Tibial nerve (tissue), 4 donors: ENCODE data around the gene SLC37A1. TPM values are rescaled to one million over a fixed set of nuclear protein-coding genes. Genes with fewer than 3 reads are reported as not detected.

Source experiments
- DNase-seq, 2 donors: peaks; one replicate each; pipeline ENCODE4 v3.0.0-alpha.2; 2019; ENCODE audit warnings: low spot score in 2 of 2
- H3K27ac ChIP-seq, 4 donors: fragments of 200-600 bp; sonication (generic) in 3 of 4; one replicate each; pipeline ENCODE4 v1.5.1; 2017 to 2019; ENCODE audit warnings: mild to moderate bottlenecking in 1 of 4
- H3K27me3 ChIP-seq, 2 donors: fragments of 200-600 bp; sonication (generic) in 1 of 2; one replicate each; pipeline versions ENCODE4 v1.5.1 to v1.6.0; 2017 to 2019
- H3K36me3 ChIP-seq, 3 donors: fragments of 200-600 bp; sonication (generic); one replicate each; pipeline ENCODE4 v1.5.1; 2018 to 2019
- H3K4me1 ChIP-seq, 4 donors: fragments of 200-600 bp; sonication (generic) in 3 of 4; one replicate each; pipeline ENCODE4 v1.5.1; 2017 to 2019
- H3K4me3 ChIP-seq, 4 donors: fragments of 200-600 bp; sonication (generic) in 3 of 4; one replicate each; pipeline ENCODE4 v1.5.1; 2017 to 2019; ENCODE audit warnings: mild to moderate bottlenecking in 1 of 4, moderate library complexity in 1 of 4
- H3K9me3 ChIP-seq, 4 donors: fragments of 200-600 bp; sonication (generic) in 3 of 4; one replicate each; pipeline ENCODE4 v1.5.1; 2017 to 2019
- CTCF ChIP-seq, 5 experiments: fragments of 200-600 bp in 3 of 5; fragments of 450-650 bp in 2 of 5; sonication (generic) in 3 of 5; IDR thresholded peaks; one replicate each; pipeline ENCODE4 v1.5.1; 2016 to 2019; ENCODE audit warnings: antibody characterized with exemption in 5 of 5, mild to moderate bottlenecking in 3 of 5, moderate library complexity in 2 of 5
- EP300 ChIP-seq, 2 donors: sonication (generic); formaldehyde crosslinking; IDR thresholded peaks; one replicate each; pipeline ENCODE4 v1.6.1; 2017; ENCODE audit warnings: antibody characterized with exemption in 2 of 2, mild to moderate bottlenecking in 1 of 2
- POLR2A ChIP-seq, 2 donors: fragments of 450-650 bp; IDR thresholded peaks; one replicate each; pipeline ENCODE4 v1.6.1; 2017; ENCODE audit warnings: antibody characterized with exemption in 2 of 2, mild to moderate bottlenecking in 2 of 2, moderate library complexity in 2 of 2
- WGBS, 2 donors: methylation state at CpG; one replicate each; pipeline ENCODE4 v1.1.5; 2018; 5-methylcytosine and 5-hydroxymethylcytosine counted together
- total RNA-seq, 4 donors: library from RNA; depleted of rRNA; stranded (reverse); fragments of >200 nt; gene quantifications; one replicate each; pipeline ENCODE4 v1.1.0, GENCODE V29; 2016

The SLC37A1 gene
- total RNA-seq, 4 donors from 2014 or later: 4.4 to 6.7 (median 5.0) TPM

DNA sequence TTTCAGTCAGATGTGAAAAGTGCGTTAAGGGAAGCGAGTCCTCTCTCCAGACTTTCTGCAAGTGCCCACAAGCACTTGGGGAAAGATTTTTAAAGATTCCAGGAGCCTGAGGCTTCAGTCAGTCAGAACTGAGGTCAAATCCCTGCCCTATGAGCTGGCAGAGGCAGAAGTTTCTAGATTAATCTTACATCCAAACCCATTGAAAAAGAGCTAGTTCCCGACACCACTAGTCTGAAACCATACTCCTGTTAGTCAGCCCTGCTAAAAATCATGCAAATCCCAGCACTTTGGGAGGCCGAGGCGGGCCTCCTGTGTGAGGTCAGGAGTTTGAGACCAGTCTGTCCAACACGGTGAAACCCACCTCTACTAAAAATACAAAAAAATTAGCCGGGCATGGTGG is 38.6 kb upstream of the SLC37A1 start:
- TF ChIP-seq POLR2A (IDR thresholded peaks at IDR 0.05): no peak
- no peak for TF ChIP-seq EP300 (IDR thresholded peaks at IDR 0.05)
- TF ChIP-seq CTCF (IDR thresholded peaks at IDR 0.05): no peak
- no peaks in the 10 kb centered on the region for H3K36me3 ChIP-seq
- no peak for DNase-seq
- no peaks in the 10 kb centered on the region for H3K27me3 ChIP-seq
- no peaks in the 10 kb centered on the region for H3K9me3 ChIP-seq
- H3K27ac ChIP-seq: no peak overlapping the region
- 85 to 88% methylated on average over 7 of the region's 7 CpGs for WGBS, 2 donors
- H3K4me3 ChIP-seq: no peak overlapping the region
- H3K4me1 ChIP-seq: no peaks in the 10 kb centered on the region

DNA sequence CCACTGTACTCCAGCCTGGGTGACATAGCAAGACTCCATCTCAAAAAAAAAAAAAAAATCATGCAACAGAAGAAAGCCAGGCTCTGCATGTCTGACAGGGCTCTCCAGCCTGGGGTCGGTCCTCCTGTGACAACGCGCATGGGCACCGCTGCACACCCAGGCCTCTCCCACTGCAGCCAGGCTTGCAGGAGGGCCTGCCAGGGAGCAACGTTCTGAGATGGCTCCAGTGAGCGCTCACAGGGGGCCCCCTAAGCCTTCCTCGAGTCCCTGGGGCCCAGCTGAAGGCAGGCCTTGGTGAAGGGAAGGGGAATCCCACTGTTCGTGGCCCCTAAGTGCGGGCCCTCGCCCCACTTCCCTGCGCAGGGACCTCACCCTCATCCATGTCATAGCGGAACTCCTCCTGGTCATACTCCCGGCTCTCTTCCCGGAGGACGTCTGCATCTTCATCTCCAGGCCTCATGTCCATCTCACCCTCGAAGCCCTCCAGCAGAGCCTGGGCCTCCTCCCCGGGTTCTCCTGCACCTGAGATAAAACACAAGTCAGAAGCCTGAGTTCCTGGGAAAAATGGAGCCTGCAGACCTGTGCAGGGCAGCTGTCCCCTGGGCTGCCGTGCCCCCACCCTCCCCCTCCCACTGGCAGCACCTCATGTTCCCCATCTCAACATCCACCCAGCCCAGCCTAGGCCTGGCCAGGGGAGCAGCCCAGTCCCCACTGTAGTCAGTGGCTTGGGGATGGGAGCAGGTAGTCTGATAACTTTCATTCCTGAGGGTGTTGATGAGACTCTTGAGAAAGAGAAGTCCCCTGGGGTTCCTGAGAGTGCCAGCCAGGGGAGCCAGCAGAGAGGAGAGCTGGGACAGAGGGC is 37.9 kb upstream of the SLC37A1 start:
- DNase-seq: no peak
- H3K27ac ChIP-seq: no peak overlapping the region
- H3K4me3 ChIP-seq: no peak overlapping the region
- no peaks in the 10 kb centered on the region for H3K36me3 ChIP-seq
- no peaks in the 10 kb centered on the region for H3K9me3 ChIP-seq
- H3K4me1 ChIP-seq: no peaks in the 10 kb centered on the region
- TF ChIP-seq POLR2A (IDR thresholded peaks at IDR 0.05) (no peak), EP300 (IDR thresholded peaks at IDR 0.05) (no peak), CTCF (IDR thresholded peaks at IDR 0.05) (no peak)
- 86 to 90% methylated on average over 16 to 18 of the region's 18 CpGs for WGBS, 2 donors
- H3K27me3 ChIP-seq: no peaks in the 10 kb centered on the region

- no peak for DNase-seq
- no peak overlapping the region for H3K27ac ChIP-seq
- no peaks in the 10 kb centered on the region for H3K27me3 ChIP-seq
- no peaks in the 10 kb centered on the region for H3K4me1 ChIP-seq
- H3K9me3 ChIP-seq: no peaks in the 10 kb centered on the region
- H3K4me3 ChIP-seq: no peak overlapping the region
- H3K36me3 ChIP-seq: no peaks in the 10 kb centered on the region
- TF ChIP-seq EP300 (IDR thresholded peaks at IDR 0.05) (no peak), CTCF (IDR thresholded peaks at IDR 0.05) (no peak), POLR2A (IDR thresholded peaks at IDR 0.05) (no peak)
- WGBS, 2 donors: 81 to 82% methylated on average over 19 to 22 of the region's 25 CpGs
Observed at GRCh38 chr21:42476388-42477331, 37.0 kb upstream of the SLC37A1 start.

DNA sequence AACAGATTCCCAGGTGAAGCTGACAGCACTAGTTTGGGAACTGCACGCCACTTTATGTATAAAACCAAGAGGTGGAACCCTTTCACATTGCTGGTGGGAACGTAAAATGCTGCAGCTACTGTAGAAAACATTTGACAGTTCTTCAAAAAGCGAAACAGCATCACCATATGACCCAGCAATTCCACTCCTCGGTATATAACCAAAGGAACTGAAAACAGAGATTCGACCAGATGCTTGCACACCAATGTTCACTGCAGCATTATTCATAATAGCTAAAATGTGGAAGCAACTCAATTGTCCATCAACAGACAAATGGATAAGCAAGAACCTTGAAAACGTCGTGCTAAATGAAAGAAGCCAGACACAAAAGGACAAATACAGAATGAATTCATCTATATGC is 35.1 kb upstream of the SLC37A1 start:
- Histone ChIP-seq H3K27ac (no peak overlapping the region), H3K4me1 (no peaks in the 10 kb centered on the region), H3K36me3 (no peaks in the 10 kb centered on the region), H3K27me3 (no peaks in the 10 kb centered on the region), H3K9me3 (no peaks in the 10 kb centered on the region), H3K4me3 (no peak overlapping the region)
- 74 to 75% methylated on average over 7 of the region's 7 CpGs for WGBS, 2 donors
- no peak for DNase-seq
- TF ChIP-seq CTCF (IDR thresholded peaks at IDR 0.05): no peak
- no peak for TF ChIP-seq EP300 (IDR thresholded peaks at IDR 0.05)
- TF ChIP-seq POLR2A (IDR thresholded peaks at IDR 0.05): no peak

- no peak for DNase-seq
- TF ChIP-seq POLR2A (IDR thresholded peaks at IDR 0.05) (no peak), CTCF (IDR thresholded peaks at IDR 0.05) (no peak), EP300 (IDR thresholded peaks at IDR 0.05) (no peak)
- no peaks in the 10 kb centered on the region for H3K27me3 ChIP-seq
- no peak overlapping the region for H3K27ac ChIP-seq
- H3K9me3 ChIP-seq: no peaks in the 10 kb centered on the region
- H3K4me1 ChIP-seq: no peaks in the 10 kb centered on the region
- no peaks in the 10 kb centered on the region for H3K36me3 ChIP-seq
- no peak overlapping the region for H3K4me3 ChIP-seq
- 61 to 68% methylated on average over 5 of the region's 5 CpGs for WGBS, 2 donors
Observed at GRCh38 chr21:42479582-42479981, 34.1 kb upstream of the SLC37A1 start.
